Kasumi-1 (cell line): ENCODE results near the gene MEI4.
"Not testable (repeated sequence)": the region's sequence is repeated elsewhere in the genome, so short reads cannot be mapped to it uniquely, and the experiment has no call there.

Experiments
- DNase-seq, 2 experiments: peaks; one replicate each; lab custom pipeline; 2025; lab: John Stamatoyannopoulos, UW

Gene MEI4, protein sequence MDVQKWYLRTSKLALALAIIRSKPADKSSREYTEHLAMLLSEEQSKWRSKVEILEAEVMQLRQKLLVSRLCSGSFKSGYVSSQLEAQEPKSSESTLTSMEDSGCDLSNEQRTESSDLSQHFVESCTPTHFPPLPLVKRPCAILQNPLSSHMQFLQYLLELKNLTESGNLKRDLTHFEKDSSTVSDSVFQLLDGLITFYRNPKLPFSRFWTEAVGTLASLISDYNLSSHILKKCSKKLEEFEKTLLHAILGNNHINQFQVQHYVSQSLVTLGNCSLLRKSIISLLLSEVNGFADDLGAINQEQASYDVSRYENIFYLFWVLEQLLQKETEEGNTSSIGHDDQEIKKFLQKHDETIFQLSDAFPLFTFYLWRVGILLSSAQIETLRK

GRCh38 chr6:77652739-77653138 is at the start of gene MEI4:
Gene MEI4 (plus strand): TSS chr6:77653039. CDS start chr6:77690672, 37,633 bp downstream.
- DNase-seq, result no peak

- no peak for DNase-seq
Observed at GRCh38 chr6:77604476-77604875, 48.4 kb upstream of the MEI4 start.

DNA sequence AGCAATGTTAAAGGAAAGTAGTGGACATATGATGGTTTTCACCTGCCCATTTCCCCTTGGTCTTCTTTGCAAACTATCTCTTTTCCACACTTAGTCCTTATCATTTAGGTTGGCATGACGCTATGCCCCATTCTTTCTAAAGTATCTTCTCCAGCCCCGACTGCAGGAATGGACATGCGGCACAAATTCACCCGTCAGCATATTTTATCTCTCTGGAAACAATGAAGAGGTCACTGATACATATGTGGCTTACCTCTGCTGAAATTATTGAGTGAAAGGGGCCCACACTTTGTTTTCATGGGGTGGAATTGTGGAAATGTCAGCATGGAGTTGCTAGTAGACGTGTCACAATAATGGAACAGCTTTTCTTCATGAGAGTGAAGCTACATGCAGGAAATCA is 45.8 kb upstream of the MEI4 start:
- DNase-seq, result no peak

DNA sequence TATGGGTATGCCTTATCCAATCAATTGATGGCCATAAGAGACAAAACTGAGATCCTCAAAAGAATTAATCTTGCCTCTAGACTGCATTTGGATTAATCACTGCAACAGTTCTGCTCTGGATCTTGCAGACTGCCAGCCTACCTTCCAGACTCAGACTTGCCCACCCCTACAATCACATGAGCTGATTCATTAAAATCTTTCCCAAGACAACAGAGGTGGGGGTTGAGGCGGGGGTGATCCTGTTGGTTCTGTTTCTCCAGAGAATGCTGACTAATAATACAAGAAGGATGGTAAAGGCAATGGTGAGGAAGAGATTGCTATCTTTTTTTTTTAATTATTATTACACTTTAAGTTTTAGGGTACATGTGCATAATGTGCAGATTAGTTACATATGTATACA is 43.7 kb upstream of the MEI4 start:
- DNase-seq, result no peak

DNA sequence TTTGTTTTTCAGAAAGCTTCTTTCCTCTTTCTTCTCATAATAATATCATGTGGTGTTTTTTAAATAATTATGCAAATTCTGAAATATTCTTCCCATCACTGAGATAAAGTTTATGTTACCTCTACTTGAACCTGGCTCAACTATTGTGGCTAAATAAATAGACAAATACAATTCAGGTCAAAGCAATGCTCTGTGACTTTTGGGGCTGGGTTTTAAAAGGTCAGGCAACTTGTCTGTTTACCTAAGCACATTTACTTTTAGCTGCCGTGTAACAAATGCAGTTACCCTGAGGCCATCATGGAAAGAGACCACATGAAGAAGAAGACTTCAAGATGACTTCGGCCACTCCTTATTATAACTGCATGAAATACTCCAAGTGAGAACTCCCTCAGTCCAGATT is 33.7 kb upstream of the MEI4 start:
- DNase-seq, result no peak

- peak; percentile 36 to 45 for DNase-seq
Observed at GRCh38 chr6:77620278-77620882, 32.5 kb upstream of the MEI4 start.

GRCh38 chr6:77624515-77624914 is 28.3 kb upstream of the MEI4 start:
- no peak for DNase-seq

DNA sequence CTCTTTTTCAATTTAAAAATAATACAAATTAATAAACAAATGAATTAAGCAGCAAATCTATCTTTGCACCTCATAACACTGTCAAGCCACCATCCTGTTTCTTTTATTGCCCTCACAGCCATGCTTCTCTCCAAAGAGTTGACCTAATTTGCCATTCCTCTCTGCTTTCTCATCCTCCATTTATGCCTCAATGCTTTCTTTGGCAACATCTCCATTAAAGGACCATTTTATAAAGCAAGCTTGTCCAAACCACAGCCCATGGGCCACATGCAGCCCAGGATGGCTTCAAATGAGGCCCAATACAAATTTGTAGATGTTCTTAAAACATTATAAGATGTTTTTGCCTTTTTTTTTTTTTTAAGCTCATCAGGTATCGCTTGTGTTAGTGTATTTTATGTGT is 26.4 kb upstream of the MEI4 start:
- DNase-seq, result no peak

DNA sequence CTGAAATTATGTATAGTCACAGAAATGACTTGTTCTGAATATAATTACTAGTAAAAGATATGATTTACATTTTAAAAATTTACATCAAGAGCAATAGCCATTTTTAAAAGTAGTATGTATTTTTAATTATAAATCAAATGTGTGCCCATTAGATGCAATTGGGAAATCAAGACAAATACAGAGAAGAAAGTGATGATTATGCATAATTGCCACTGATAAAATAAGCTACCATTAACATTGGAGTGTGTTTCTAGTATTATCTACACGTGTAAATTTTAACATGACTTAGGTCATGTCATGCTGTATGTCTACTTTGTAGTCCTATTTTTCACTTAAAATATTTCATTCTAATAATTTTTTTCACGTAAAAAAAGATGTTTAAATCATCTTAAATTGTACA is 22.8 kb upstream of the MEI4 start:
- no peak for DNase-seq

DNA sequence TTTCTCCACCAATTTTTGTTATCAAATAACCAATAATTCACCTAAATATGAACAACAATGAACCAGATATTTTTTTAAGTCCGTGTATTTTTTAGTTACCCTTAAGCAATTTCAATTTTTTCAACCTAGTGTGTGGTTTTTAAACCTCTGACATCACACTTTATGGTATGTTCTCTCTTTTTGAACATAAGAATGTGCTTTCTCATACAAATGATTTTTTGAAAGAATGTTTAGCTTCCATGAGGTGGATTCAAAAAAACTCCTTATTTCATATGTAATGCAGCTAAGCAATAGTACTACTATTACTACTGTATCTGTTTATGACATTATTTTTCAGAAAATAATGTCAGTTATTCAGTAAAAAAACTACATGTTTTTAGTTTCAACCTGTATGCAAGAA is 19.4 kb upstream of the MEI4 start:
- no peak for DNase-seq

GRCh38 chr6:77633993-77634715 is 18.7 kb upstream of the MEI4 start:
- DNase-seq, result no peak

DNA sequence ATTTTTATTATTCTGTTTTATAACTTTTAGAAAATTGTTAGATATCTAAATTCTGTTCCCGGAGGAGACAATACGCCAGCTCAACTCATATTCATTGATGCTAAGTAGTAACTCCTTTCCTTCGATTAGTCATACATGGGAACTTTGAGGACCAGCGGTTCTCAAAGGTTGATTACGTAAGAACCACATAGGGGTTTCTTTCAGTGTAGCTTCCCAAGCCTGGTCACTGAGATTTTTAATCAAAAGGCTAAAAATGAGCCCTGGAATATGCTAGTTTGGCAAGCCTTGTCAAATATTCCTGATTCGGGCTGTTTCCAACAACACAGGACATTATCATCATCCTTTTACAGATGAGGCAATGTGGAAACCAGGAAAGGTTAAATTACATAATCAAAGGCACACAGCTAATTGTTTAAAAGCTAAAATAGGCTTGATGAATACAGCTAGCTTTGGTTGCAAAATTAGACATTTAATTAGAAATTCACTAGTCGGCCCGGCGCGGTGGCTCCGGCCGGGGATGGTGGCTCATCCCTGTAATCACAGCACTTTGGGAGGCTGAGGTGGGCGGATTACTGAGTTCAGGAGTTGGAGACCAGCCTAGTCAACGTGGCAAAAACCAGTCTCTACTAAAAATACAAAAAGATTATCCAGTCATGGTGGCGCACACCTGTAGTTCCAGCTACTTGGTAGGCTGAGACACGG is 14.6 kb upstream of the MEI4 start:
- DNase-seq, result no peak

DNA sequence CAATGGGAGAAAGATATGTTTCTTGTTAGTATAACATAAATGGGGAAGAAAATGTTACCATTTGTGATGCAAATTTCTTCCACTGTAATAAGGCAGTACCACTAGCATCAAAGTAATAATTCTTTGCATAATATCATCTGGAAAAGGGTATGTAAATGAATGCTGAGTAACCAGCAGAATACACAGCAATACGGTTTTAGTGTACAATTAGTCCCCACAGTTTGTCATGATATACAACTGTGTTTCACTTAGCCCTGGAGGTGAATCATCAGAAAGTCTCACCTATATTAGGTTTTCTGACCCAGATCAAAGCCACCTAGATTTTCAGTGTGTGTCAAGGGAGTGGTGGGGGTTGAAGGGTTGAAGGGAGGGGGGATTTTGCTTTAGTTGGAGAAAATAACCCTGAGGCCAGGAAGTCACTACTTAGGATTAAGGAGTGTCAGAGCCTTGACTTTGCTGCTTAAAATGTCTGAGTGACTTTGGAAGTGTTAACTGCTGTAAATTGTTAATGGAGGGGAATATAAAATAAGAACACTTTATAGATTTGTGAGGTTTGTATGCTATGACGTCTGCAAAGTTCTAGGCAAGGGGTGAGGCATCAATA is 8.6 kb upstream of the MEI4 start:
- DNase-seq, result no peak

- DNase-seq, result no peak
Observed at GRCh38 chr6:77650098-77650663, 2.7 kb upstream of the MEI4 start.

DNA sequence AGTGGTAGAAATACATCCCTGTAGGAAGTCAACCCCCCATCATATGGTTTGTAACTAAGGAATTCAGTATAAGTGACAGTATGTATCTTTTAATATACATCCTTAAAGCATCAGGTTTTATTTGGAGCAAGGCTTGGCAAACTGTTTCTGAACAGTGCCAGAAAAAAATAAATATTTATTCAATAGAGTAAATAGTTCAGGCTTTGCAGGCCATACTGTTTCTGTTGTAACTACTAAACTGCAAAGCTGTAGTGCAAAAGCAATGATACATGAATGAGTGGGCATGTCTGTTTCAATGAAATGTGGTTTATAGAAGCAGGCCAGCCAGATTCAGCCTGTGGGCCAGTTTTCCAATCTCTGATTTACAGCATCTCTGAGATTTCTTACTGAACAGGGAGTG is 977 bp downstream of the MEI4 start:
- no peak for DNase-seq

GRCh38 chr6:77655035-77655434 is 2.2 kb downstream of the MEI4 start:
- not testable (repeated sequence) for DNase-seq

DNA sequence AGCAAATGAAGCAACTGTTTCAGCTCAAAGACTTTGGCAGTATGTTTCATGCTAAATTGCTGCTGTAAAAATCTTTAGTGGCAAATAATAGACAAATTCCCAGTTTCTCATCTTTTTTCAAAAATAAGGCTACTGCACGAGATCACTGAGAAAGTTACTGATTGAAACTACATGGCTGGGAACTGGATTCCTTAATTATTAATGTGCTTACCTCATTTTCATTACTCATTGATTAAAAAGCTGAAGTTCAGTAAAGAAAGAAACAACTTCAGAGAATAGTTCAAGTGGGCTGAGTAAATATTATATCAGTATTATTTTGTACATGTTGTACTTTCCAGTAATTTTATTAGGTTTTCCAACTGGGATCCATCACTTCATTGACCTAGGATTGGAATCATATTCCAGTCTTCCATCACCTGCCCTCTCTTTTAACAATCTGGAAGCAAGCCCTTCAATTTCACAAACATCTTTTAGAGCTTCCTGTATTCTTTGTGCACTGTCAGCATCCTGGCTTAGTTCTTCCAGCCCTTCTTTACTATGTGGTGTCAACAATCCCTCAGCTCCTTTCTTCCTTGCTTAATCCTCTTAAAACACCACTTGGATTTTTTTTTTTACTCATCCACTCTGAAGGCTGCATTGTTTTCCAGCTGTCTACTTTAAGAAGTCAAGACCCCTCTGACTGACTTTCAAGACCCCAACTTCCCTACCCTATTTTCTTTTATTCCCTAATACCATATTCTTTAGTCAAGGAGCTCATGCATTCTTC is 4.3 kb downstream of the MEI4 start:
- no peak for DNase-seq

GRCh38 chr6:77666340-77666739 is 13.5 kb downstream of the MEI4 start:
- no peak for DNase-seq

- no peak for DNase-seq
Observed at GRCh38 chr6:77666846-77667245, 14.0 kb downstream of the MEI4 start.

DNA sequence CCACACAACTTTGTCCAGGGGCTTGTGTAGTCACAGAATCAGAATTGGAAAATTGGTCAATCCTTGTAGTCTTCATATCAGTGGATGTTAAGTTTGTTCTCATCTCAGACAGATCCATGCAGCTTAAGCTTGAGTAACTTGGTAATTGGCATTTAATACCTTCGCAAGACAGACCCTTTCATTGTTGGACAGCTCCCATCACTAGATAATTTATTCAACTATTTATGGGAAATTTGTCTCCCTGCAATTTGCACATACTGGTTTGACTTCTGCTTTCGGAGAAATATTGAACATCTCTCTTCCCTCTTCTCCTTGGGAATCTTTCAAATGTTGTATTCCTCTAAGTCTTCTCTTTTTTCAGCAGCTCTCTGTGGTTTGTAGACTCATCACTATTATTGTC is 17.1 kb downstream of the MEI4 start:
- DNase-seq, result no peak

- no peak for DNase-seq
Observed at GRCh38 chr6:77674211-77674610, 21.4 kb downstream of the MEI4 start.
